ENCODE results near the gene CASTOR1.

DNA sequence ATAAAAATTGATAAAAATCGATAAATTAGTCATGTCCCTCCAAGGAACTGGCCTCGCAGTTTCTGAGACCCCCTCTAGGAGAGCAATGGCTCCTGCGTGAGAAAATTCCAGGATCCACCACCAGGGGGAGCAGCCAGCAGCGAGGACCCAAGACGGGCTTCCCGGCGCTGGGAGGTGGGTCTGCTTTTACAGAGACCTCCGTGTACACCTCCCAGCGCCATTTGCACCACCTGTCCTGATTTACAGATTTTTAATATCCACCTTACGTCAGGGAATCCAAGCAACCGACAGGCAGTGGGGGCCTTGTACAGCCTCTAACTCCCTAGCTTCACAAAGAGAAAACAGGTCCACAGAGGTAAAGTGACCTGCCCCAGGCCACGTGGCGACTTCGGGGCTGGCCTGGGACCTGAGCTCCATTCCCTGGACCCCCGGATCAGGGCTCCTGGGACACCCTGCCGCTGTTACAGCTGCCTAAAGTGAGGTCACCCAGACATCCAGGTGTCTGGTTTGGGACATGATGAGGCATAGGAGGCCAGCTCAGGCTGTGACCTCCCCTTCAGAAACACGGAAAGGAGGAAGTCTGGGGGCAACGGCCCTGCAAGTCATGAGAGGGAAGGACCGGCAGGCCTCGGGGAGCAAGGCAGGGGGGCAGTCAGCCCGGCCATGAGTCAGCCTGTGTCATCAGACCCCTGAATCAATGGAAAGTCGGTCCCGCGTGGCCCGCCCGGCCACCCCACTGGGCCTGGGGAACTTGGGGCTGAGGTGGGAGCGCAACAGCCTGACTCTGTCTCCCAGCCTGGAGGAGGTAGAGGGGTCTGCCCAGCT, 26.2 kb downstream of the CASTOR1 start:
- TF ChIP-seq POLR2A (IDR thresholded peaks at IDR 0.05), result no peak
- TF ChIP-seq, protein P1, sequence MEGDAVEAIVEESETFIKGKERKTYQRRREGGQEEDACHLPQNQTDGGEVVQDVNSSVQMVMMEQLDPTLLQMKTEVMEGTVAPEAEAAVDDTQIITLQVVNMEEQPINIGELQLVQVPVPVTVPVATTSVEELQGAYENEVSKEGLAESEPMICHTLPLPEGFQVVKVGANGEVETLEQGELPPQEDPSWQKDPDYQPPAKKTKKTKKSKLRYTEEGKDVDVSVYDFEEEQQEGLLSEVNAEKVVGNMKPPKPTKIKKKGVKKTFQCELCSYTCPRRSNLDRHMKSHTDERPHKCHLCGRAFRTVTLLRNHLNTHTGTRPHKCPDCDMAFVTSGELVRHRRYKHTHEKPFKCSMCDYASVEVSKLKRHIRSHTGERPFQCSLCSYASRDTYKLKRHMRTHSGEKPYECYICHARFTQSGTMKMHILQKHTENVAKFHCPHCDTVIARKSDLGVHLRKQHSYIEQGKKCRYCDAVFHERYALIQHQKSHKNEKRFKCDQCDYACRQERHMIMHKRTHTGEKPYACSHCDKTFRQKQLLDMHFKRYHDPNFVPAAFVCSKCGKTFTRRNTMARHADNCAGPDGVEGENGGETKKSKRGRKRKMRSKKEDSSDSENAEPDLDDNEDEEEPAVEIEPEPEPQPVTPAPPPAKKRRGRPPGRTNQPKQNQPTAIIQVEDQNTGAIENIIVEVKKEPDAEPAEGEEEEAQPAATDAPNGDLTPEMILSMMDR (IDR thresholded peaks at IDR 0.05), result peak; percentile 96 to 99 (median 97)
- TF ChIP-seq POLR2AphosphoS5 (IDR thresholded peaks at IDR 0.05), result no peak
